Tibial nerve (tissue), 4 donors: ENCODE data around the gene TLE4.

Experiments
- CTCF ChIP-seq, 5 experiments: fragments of 200-600 bp in 3 of 5; fragments of 450-650 bp in 2 of 5; sonication (generic) in 3 of 5; IDR thresholded peaks; one replicate each; pipeline ENCODE4 v1.5.1; 2016 to 2019; ENCODE audit warnings: antibody characterized with exemption in 5 of 5, mild to moderate bottlenecking in 3 of 5, moderate library complexity in 2 of 5
- EP300 ChIP-seq, 2 donors: sonication (generic); formaldehyde crosslinking; IDR thresholded peaks; one replicate each; pipeline ENCODE4 v1.6.1; 2017; ENCODE audit warnings: antibody characterized with exemption in 2 of 2, mild to moderate bottlenecking in 1 of 2
- POLR2A ChIP-seq, 2 donors: fragments of 450-650 bp; IDR thresholded peaks; one replicate each; pipeline ENCODE4 v1.6.1; 2017; ENCODE audit warnings: antibody characterized with exemption in 2 of 2, mild to moderate bottlenecking in 2 of 2, moderate library complexity in 2 of 2

- TF ChIP-seq CTCF (IDR thresholded peaks at IDR 0.05), result no peak
- no peak for TF ChIP-seq EP300 (IDR thresholded peaks at IDR 0.05)
- no peak for TF ChIP-seq POLR2A (IDR thresholded peaks at IDR 0.05)
Observed at GRCh38 chr9:79578891-79579290, 7.1 kb downstream of the TLE4 start.
